Right renal cortex interstitium (tissue), 3 donors: ENCODE results near the gene TRIM58. TPM values are rescaled to one million over a fixed set of nuclear protein-coding genes. Genes with fewer than 3 reads are reported as not detected.

ENCODE experiments used
- DNase-seq, 3 donors: peaks; one replicate each; pipeline ENCODE4 v3.0.0-alpha.2; 2013; ENCODE audit warnings: low read depth in 3 of 3, low spot score in 2 of 3
- polyA plus RNA-seq, 3 donors: library from polyadenylated mRNA; unstranded; fragments of 120-200 nt; gene quantifications; one replicate each; pipeline ENCODE4 v1.2.1, GENCODE V29; 2013; ENCODE audit not compliant: insufficient read length in 3 of 3

Gene TRIM58, protein sequence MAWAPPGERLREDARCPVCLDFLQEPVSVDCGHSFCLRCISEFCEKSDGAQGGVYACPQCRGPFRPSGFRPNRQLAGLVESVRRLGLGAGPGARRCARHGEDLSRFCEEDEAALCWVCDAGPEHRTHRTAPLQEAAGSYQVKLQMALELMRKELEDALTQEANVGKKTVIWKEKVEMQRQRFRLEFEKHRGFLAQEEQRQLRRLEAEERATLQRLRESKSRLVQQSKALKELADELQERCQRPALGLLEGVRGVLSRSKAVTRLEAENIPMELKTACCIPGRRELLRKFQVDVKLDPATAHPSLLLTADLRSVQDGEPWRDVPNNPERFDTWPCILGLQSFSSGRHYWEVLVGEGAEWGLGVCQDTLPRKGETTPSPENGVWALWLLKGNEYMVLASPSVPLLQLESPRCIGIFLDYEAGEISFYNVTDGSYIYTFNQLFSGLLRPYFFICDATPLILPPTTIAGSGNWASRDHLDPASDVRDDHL
- polyA plus RNA-seq: 1 to 10 TPM; 1.2 to 1.6 (median 1.5) TPM

DNA sequence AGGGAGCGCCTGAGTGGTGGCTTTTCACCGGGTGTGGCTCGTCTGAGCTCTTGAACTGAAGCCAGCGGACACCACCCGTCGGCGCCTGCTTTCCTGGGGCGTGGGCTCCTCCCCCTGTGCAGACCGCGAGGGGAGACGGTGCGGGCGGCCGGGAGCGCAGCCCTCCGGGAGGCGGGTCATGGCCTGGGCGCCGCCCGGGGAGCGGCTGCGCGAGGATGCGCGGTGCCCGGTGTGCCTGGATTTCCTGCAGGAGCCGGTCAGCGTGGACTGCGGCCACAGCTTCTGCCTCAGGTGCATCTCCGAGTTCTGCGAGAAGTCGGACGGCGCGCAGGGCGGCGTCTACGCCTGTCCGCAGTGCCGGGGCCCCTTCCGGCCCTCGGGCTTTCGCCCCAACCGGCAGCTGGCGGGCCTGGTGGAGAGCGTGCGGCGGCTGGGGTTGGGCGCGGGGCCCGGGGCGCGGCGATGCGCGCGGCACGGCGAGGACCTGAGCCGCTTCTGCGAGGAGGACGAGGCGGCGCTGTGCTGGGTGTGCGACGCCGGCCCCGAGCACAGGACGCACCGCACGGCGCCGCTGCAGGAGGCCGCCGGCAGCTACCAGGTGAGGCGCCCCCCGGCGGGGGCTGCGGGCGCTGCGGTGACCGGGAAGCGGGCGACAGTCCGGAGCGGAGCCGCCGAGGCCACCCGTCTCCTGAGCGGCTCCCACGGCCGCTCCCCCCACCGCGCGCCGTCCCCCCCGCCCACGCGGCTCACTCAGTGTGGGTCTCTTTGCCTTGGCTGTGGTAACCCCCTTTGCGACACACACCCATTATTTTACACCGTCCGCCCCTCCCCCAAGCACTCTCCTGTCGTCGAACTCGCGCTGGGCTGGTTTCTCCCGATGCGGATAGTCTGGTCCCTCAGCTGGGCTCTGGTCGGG lies at the start of gene TRIM58:
Gene TRIM58 (plus strand): TSS at position 119 of the 916 bp plus-strand sequence. CDS start 60 bp downstream, at position 179.
- peak in 1 of 3 donors; percentile 10 for DNase-seq

DNA sequence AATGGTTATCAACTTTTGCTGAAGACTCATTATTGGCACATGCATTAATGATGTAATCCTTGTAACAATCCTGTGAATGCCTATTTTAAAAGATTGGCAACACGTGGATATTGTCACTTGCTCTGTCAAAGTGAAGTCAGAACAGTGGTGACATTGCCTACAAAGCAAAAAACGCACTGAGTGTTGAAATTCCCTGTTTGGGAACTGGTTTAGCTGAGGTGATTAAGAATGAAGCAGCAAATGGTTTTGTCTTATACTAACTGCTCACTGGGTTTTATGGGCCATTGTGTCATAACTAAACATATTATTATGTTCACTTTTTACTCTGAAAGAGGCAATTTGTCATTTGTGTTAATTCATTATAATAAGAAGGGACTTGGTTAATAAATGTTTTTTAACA lies 44.4 kb upstream of the TRIM58 start:
- no peak for DNase-seq

DNA sequence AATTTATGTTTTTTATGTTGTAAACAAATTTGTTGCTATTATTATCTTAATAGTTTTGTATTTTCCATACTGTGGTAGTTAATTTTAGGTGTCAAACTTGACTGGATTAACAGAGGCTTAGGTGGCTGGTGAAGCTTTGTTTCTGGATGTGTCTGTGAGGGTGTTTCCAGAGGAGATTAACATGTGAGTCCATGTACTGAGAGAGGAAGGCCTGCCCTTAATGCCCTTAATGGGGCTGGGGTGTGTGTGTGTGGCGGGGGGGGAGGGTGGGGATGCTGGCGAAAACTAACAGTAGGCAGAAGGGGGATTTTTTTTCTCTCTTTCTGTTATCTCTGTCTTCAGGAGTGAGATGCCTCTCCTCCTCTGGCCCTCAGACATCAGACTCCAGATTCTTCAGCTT lies 34.9 kb upstream of the TRIM58 start:
- no peak for DNase-seq

DNA sequence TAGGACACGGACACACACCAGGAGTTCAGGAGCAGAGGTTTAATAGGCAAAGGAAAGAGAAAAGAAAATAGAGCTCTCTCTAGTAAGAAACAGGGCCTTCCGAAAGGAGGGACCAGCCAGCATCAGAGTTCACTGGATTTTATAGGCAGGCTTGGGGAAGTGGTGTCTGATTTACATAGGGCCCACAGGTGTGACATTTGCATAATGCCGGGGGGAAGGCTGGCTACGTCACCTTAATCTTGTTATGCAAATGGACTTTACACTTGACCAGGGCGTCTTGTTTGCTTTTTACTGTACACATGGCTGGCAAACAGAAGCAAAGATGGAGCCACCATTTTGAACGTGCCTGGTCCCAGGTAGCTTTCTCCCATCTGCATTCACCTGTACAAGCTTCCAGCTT lies 33.0 kb upstream of the TRIM58 start, which contains the start of gene OR14A16:
Gene OR14A16 (minus strand): TSS at position 97 of the 400 bp plus-strand sequence. CDS start 8,390 bp downstream, outside the sequence.
- DNase-seq: no peak

DNA sequence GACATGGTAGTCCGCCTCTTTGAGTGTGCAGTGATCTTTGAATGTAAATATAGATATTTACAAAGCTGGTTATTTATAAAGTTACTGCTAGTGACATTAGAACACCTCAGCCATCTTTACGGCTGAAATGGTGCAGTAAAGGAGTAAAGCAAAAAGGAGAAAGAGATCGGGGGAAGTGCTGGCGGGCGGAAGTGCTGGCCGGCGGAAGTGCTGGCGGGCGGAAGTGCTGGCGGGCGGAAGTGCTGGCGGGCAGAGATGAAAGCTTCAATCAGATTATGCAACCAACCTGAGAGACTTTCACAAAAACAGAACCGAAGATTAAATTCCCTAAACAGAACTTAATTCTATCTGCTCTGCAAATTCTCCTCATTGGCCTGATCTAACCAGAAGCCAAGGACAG lies 31.6 kb upstream of the TRIM58 start:
- DNase-seq: no peak

DNA sequence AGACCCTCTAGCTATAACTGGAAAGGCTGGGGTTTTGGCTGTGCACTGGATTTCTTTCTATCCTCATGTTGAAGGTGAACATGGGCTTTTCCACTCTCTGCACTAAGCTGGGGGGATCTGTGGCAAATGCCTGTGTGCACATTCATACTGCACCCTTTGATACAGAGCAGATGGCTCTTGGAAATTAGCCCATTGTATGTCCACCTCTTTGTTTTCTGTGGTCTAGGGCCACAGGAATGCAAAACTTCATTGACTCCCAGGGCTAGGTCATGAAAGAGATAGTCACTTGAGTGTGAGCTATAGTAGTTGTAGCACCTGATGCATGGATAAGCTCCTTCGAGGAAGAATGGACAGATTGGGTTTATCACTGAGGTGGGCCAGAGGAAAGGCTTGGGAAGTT lies 27.3 kb upstream of the TRIM58 start:
- DNase-seq: no peak

DNA sequence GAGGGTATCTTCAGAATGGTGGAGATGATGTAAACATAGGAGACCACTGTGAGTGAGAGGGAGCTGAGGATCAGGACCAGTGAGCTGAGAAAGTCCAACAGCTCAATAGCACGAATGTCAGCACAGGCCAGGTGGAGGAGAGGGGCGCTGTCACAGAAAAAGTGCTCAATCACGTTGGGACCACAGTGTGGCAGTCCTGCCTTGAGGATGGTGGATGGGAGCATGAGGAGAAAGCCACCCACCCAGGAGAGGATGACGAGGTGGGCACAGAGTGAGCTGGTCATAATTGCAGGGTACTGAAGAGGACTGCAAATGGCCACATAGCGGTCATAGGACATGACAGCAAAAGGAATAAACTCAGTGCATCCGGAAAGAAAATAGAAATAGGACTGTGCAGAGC lies 23.4 kb upstream of the TRIM58 start:
- DNase-seq: no peak

DNA sequence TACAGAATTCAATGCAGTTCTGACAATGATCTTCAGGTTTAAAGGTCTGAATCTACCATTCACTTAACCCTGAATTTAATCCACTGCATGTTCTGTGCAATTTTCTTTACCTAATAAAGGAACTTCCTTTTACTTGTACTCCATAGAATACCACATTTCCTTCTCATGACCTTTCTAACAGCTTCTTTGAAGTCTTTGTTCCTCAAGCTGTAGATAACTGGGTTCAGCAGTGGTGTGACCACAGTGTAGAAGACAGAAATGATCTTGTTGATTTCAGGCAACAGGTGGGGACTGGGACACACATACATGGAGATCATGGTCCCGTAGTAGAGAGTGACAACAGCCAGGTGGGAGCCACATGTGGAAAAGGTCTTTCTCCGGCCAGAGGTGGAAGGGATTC lies 16.2 kb upstream of the TRIM58 start:
- no peak for DNase-seq

DNA sequence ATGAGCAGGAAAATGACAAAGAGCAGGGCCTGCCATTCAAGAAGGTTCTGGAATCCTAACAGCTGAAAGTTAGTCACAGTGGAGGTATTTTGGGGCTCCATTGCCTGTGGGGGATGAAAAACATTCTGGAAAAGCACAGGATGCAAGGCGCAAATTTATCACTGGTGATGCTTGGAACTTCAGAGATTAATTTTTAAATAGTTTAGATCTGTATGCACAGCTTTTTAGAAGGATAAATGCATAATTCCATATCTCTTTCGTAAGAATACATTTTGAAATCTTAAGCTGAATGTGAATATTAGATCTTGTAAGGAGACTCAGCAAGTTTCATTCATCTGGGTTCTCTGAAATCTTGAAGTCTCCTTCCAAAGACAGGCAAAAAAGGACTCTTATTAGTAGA lies 15.2 kb upstream of the TRIM58 start, which contains the start of gene OR11L1:
Gene OR11L1 (minus strand): TSS at position 101 of the 400 bp plus-strand sequence. CDS start 0 bp downstream, at position 101.
- DNase-seq: no peak

DNA sequence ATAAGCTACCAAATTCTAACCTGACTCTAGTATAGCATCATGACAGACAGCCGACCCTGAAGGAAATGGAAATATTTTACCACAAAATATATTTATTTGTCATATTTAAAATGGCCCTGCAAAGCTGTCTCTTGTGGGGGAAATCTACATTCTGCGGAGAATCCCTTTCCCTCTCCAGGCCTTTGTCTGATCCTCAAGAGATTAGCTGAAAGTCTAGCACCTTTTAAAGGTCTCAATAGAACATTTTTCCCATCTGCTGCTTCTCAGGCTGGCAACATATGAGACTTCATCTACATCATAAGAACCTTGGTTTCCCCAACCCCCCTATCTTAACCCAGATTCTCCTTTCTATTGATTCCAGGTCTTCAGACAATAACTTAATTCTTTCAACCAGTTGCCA lies 13.6 kb upstream of the TRIM58 start:
- no peak for DNase-seq

DNA sequence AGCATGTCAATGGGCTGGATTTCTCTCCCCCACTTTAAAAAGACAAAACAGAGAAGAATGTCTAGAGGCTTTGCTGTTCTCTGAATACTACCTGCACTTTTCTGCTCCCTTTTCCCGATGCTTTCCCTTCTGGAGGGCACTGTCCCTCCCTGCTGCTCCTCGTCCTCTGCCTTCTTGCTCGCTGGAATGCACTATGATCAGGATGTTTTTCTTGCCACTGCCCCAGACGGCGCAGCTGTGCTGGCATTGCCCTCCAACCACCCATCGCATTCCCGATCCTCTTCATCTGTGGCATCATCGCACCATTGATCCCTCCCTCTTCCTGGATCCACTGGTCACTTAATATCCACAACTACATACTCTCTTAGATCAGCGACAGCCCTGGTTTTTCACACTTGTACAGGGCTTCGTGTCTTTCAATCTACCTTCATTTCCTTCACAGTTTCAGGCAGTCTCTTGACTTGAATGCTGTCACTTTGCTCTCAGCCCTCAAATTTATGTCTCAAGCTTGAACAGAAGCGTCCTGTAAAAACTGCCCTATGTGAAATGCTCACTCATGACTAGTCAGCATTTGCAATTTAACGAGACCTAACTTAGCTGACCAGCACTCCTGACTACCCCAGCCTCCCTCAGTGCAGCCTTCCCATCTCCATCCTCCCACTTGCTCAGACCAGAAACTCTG lies 11.8 kb upstream of the TRIM58 start:
- no peak for DNase-seq

DNA sequence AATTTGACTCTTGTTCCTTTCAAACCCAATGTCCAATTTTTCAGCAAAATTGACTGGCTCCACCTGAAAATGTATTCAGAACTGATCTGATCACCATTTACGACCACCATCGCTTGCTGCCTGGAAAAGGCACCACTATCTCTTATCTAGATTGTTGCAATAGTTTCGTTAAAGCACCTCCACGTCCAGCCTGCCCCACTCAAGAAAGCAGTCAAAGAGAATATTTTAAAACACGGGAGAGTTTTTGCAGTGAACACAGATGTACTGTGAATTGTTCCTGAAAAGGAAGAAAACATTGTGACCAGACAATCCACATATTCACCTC lies 11.3 kb upstream of the TRIM58 start:
- DNase-seq: no peak

DNA sequence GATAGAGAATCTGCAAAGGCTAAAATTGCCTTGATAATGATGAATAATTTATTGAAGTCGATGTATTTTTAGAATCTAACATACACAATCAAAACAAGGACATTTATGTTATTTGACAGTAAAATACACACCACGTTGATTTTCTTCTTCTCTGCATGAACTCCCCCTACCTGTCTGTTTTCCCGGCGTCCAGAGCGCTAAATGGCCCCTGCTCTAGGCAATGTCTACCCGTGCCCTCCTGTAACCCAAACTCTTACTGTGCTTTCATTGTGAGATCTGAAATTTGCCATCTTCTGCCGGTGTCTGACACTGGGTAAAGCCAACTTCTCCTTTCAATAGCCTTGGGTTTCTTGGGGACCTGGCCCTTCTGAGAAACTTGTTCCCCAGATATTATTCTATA lies 8.6 kb upstream of the TRIM58 start:
- no peak for DNase-seq

DNA sequence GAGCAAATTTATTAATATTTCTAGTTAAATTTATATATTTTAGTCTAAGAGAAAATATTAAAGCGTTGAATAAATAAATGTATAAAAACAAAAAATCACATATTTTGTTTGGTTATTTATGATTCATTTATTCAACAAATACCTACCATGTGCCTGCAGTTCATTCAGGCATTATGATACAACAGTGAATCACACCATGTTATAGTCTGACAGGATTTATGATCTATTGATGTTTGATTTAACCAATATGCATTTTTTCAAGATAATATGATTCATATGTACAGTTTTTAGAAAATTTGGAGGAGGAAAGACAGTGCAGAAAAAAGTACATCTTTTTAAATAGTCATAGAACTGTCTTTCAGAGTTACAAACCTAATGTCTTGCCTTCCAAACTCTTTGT lies 7.4 kb upstream of the TRIM58 start:
- DNase-seq: no peak

DNA sequence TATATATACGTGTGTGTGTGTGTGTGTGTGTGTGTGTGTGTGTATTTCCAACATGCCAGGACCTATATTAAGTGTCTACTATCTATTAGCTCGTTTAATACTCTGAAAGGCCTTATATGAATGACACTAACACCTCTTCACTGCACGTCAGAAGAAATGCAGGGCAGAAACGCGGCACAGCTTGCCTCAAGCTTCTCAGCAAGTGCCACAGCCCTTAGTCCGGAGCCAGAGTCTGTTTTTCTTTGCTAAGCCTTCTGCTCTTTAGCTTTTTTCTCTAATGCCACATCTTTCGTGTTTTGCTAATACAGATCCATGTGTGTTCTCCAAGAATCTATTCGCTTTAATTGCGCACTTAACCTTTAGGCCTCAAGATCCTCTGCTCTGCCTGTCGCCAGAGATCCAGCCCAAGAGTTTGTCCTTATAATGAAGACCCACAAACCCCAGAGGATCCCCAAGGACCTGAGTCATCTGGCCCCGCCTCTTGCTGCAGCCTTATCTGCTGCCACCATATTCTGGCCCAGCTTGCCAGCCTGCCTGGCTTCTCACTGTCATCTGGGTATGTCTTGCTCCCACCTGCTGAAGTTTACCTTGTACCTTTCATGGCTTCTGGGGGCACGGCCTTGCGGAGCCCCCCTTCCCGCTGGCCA lies 2.0 kb upstream of the TRIM58 start:
- no peak for DNase-seq

DNA sequence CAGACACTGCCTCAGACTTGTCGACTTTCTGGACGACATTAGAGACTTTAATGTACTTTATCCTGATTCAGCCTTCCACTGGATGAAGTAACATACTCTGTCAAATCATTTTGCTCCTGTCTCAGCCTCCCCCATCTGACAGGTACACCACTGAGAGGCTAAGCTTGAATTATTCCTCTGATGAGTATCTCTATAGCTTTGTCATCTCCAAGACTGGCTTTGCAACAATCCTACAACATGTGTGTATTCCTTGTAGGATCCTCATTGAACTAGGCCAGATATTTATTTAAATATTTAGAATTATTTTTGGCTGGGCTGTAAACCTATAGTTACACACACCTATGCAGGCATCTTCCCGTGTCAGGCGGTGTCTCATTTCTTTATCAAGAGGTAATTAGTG lies 1.1 kb upstream of the TRIM58 start:
- DNase-seq: no peak

DNA sequence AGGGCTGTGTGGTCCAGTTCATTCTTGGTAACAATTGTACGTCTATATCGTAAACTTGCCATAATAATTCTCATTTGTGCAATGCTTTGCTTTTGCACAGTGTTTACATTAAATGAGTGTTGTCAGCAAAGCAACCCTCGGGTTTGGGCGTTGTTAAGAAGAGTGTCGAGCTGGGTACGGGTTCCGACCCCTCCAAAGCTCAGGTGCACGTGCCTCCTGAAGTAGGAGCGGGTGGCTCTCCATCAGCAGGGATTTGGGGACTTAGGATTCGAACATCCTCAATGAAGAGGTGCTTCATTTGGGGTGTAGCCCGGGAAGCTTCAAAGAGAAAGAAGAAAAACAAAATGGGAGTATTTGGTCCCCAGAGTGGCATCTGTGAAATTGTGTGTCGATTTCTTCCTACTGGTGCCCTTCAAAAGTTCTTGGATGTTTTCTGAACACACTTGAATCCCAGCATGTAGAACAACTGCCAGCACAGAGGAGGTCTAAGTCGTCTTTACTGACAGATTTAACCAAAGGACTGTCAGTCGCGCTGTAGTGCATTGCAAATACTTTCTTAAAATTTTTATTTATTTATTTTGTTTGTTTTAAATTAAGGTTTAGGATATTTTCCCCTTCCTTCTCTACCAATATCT lies 1.1 kb downstream of the TRIM58 start:
- DNase-seq: no peak

DNA sequence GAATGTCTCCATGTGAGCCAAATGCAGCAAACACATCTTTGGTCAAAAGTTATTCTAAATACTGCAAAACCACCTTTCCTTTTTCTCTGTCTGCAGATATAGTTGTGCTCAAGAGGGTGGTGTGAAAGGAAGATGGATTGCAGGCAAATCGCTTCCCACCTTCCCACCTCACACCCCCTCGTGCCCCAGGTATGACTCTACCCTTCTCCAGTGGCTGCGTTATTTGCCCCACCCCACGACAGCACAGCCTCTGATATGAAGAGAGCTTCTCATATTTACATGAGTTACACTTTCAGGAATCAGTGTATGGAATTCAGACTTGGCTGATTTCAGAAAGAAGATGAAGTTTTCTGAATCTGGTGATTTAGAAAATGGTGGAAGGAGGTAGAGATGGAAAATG lies 5.8 kb downstream of the TRIM58 start:
- no peak for DNase-seq

DNA sequence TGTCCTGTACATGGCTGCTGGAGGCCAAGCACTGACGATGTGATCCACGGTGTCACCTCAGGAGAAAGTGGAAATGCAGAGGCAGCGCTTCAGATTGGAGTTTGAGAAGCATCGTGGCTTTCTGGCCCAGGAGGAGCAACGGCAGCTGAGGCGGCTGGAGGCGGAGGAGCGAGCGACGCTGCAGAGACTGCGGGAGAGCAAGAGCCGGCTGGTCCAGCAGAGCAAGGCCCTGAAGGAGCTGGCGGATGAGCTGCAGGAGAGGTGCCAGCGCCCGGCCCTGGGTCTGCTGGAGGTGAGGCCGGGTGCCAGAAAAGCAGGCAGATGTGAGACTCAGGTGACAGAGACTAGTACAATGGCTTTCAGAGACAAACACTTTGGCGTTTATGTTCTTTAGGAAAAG lies 7.7 kb downstream of the TRIM58 start:
- DNase-seq: no peak

DNA sequence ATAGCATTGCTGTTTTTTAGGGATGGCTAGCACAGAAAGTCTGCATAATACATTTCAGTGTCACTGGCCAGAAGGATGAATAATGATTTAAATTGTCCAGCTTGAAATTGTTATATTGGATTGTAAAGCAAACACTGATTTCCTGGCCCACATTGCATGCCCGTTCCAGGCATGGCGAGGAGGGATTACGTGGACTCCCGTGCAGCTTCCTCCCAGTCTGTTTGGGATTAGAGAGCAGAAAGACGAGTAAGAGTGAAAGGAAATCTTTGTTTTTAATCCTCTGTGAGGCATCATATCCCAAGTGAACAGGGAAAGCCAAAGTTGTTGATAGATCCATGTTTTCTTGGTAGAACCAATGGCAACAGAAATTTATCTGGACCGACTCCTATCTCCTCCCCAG lies 8.4 kb downstream of the TRIM58 start:
- no peak for DNase-seq
